Stimulated activated CD8-positive, alpha-beta memory T cell treated with anti-CD3 and anti-CD28 coated beads, Interleukin-7, amount 100 ng/mL, for 1 hour (primary cell): ENCODE data around the gene SCD.

Experiments
- DNase-seq, 2 donors: peaks; one replicate each; pipeline ENCODE4 v3.0.0-alpha.2; 2020; ENCODE audit warnings: low read depth in 2 of 2

SCD gene

GRCh38 chr10:100340948-100341847 is 5.8 kb upstream of the SCD start:
- DNase-seq: no peak

GRCh38 chr10:100341953-100342626 is 4.9 kb upstream of the SCD start:
- DNase-seq: no peak

- DNase-seq: no peak
These were observed 4.4 kb upstream of the SCD start for GRCh38 chr10:100342627-100342972.

GRCh38 chr10:100344241-100344788 is 2.7 kb upstream of the SCD start:
- DNase-seq: no peak

GRCh38 chr10:100345570-100346330 is 1.3 kb upstream of the SCD start:
- no peak for DNase-seq

GRCh38 chr10:100346351-100346764 is 675 bp upstream of the SCD start:
- DNase-seq: no peak

GRCh38 chr10:100347568-100348195 is 649 bp downstream of the SCD start:
- DNase-seq: no peak

GRCh38 chr10:100348389-100348927 is 1.4 kb downstream of the SCD start:
- DNase-seq: no peak

GRCh38 chr10:100349087-100349486 is 2.1 kb downstream of the SCD start:
- no peak for DNase-seq

GRCh38 chr10:100349672-100350071 is 2.6 kb downstream of the SCD start:
- DNase-seq: no peak

- DNase-seq: no peak
These were observed 4.0 kb downstream of the SCD start for GRCh38 chr10:100350914-100351485.

GRCh38 chr10:100353770-100354485 is 6.9 kb downstream of the SCD start:
- DNase-seq: no peak

- no peak for DNase-seq
These were observed 8.1 kb downstream of the SCD start for GRCh38 chr10:100355086-100355485.

- DNase-seq: no peak
These were observed 9.3 kb downstream of the SCD start for GRCh38 chr10:100356067-100357017.

GRCh38 chr10:100357059-100357858 is 10.2 kb downstream of the SCD start:
- DNase-seq: no peak

GRCh38 chr10:100359030-100359432 is 12.0 kb downstream of the SCD start:
- DNase-seq: no peak

GRCh38 chr10:100359529-100360150 is 12.6 kb downstream of the SCD start:
- DNase-seq: no peak

GRCh38 chr10:100360234-100360633 is 13.2 kb downstream of the SCD start:
- DNase-seq: no peak
